MCF 10A (cell line): ENCODE data around the gene AUTS2. TPM values are rescaled to one million over a fixed set of nuclear protein-coding genes. Genes with fewer than 3 reads are reported as not detected.

Experiments
- BruUV-seq: library from RNA; stranded (reverse); fragments of 400-500 nt; replicated peaks from 2 replicates; lab custom pipeline; 2021; lab: Mats Ljungman, UMichigan
- CTCF ChIA-PET: fragments of 300-600 bp; sonication (Branson Sonifier 250); formaldehyde crosslinking; extraction: SDS; loops from one replicate; lab custom pipeline; 2021; ENCODE audit warnings: antibody characterized with exemption, inconsistent platforms; lab: Yijun Ruan, JAX
- POLR2A ChIA-PET: fragments of 300-600, 350-650 bp; sonication (Branson Sonifier 250); formaldehyde crosslinking; extraction: SDS; loops from one replicate; lab custom pipeline; 2020; ENCODE audit warnings: antibody characterized with exemption, inconsistent platforms; lab: Yijun Ruan, JAX
- DNase-seq: peaks from one replicate; pipeline ENCODE4 v3.0.0-alpha.2; 2018; ENCODE audit not compliant: unreplicated experiment
- H3K27ac Mint-ChIP-seq: one replicate; pipeline ENCODE4 v1.8.0; 2022; ENCODE audit warnings: mild to moderate bottlenecking, low read depth, mixed read lengths; ENCODE audit not compliant: unreplicated experiment
- H3K27me3 Mint-ChIP-seq: one replicate; pipeline ENCODE4 v1.8.0; 2022; ENCODE audit warnings: mixed read lengths; ENCODE audit not compliant: insufficient read depth, unreplicated experiment
- H3K36me3 Mint-ChIP-seq: one replicate; pipeline ENCODE4 v1.8.0; 2022; ENCODE audit warnings: mild to moderate bottlenecking, moderate library complexity, mixed read lengths; ENCODE audit not compliant: insufficient read depth, unreplicated experiment
- H3K4me1 Mint-ChIP-seq: one replicate; pipeline ENCODE4 v1.8.0; 2022; ENCODE audit warnings: mixed read lengths; ENCODE audit not compliant: insufficient read depth, unreplicated experiment
- H3K4me3 Mint-ChIP-seq: one replicate; pipeline ENCODE4 v1.8.0; 2022; ENCODE audit warnings: mild to moderate bottlenecking, moderate library complexity, mixed read lengths; ENCODE audit not compliant: unreplicated experiment
- H3K9me3 Mint-ChIP-seq: one replicate; pipeline ENCODE4 v1.8.0; 2022; ENCODE audit warnings: mixed read lengths; ENCODE audit not compliant: unreplicated experiment
- intact Hi-C: fragments of 100-400 bp; cut with micrococcal nuclease; formaldehyde crosslinking; loops from 2 replicates; pipeline ENCODE4 v1.14.1; 2022
- total RNA-seq: library from RNA; stranded (reverse); gene quantifications from 2 replicates; pipeline ENCODE4 v1.2.3, GENCODE V29; 2022
- TF ChIP-seq, protein P1 (sequence below): fragments of 200-600 bp; IDR thresholded peaks from one replicate; pipeline ENCODE4 v1.8.0; 2022; ENCODE audit warnings: antibody characterized with exemption, mild to moderate bottlenecking; ENCODE audit not compliant: unreplicated experiment

Gene AUTS2
- total RNA-seq, 1 experiment from 2014 or later = 1.3 TPM

DNA sequence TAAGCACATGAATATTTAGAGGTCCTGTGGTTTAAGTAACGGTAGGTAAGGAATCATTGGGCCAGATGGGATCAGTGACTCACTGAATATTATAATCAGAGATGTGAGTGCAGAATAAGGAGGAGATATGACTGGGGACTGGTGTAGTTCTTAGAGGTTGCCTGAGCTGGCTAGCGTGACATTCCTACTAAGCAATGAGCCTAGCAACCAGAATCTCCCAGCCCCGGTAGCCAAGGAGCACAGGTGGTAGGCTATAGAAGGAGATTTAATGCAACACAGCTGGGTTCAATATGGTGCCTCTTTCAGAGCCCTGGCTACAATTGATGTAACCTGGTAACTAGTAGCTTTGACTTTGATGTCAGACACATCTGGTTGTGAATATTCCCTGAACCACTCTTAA, 641.6 kb downstream of the AUTS2 start:
- ChIA-PET POLR2A (no interaction called here), CTCF (no interaction called here)
- no TSS peak for BruUV-seq
- Mint-ChIP-seq H3K4me3 (no peak overlapping the region), H3K36me3 (no peaks in the 10 kb centered on the region), H3K4me1 (no peaks in the 10 kb centered on the region), H3K27me3 (no peaks in the 10 kb centered on the region), H3K9me3 (peaks cover 49% of the 10 kb centered on the region), H3K27ac (no peak overlapping the region)
- TF ChIP-seq, protein P1, sequence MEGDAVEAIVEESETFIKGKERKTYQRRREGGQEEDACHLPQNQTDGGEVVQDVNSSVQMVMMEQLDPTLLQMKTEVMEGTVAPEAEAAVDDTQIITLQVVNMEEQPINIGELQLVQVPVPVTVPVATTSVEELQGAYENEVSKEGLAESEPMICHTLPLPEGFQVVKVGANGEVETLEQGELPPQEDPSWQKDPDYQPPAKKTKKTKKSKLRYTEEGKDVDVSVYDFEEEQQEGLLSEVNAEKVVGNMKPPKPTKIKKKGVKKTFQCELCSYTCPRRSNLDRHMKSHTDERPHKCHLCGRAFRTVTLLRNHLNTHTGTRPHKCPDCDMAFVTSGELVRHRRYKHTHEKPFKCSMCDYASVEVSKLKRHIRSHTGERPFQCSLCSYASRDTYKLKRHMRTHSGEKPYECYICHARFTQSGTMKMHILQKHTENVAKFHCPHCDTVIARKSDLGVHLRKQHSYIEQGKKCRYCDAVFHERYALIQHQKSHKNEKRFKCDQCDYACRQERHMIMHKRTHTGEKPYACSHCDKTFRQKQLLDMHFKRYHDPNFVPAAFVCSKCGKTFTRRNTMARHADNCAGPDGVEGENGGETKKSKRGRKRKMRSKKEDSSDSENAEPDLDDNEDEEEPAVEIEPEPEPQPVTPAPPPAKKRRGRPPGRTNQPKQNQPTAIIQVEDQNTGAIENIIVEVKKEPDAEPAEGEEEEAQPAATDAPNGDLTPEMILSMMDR = no peak
- no peak for DNase-seq
- intact Hi-C loops = no loop called here

- H3K27me3 Mint-ChIP-seq = no peaks in the 10 kb centered on the region
- POLR2A ChIA-PET = no interaction called here
- no TSS peak for BruUV-seq
- H3K4me1 Mint-ChIP-seq = no peaks in the 10 kb centered on the region
- no peak for DNase-seq
- H3K36me3 Mint-ChIP-seq = no peaks in the 10 kb centered on the region
- H3K9me3 Mint-ChIP-seq = peaks cover 48% of the 10 kb centered on the region
- H3K4me3 Mint-ChIP-seq = no peak overlapping the region
- CTCF ChIA-PET = interaction anchor here (0.7 kb wide), 1 partner anchor 1920 kb away, joined by 3 read pairs; no protein-coding TSS in a partner anchor
- intact Hi-C loops = no loop called here
- H3K27ac Mint-ChIP-seq = no peak overlapping the region
- TF ChIP-seq, protein P1 = no peak
Measured at GRCh38 chr7:70240873-70241272, 642.6 kb downstream of the AUTS2 start.

- BruUV-seq = no TSS peak
- Mint-ChIP-seq H3K9me3 (peaks cover 48% of the 10 kb centered on the region), H3K4me1 (no peaks in the 10 kb centered on the region), H3K27ac (no peak overlapping the region), H3K36me3 (no peaks in the 10 kb centered on the region), H3K4me3 (no peak overlapping the region), H3K27me3 (no peaks in the 10 kb centered on the region)
- POLR2A ChIA-PET = no interaction called here
- intact Hi-C loops = no loop called here
- CTCF ChIA-PET = interaction anchor here (0.7 kb wide), 1 partner anchor 1920 kb away, joined by 3 read pairs; no protein-coding TSS in a partner anchor
- no peak for DNase-seq
- TF ChIP-seq, protein P1 = no peak
Measured at GRCh38 chr7:70241536-70242175, 643.4 kb downstream of the AUTS2 start.

GRCh38 chr7:70242826-70243225, 644.6 kb downstream of the AUTS2 start:
- peaks cover 53% of the 10 kb centered on the region for H3K9me3 Mint-ChIP-seq
- TF ChIP-seq, protein P1 = no peak
- H3K4me1 Mint-ChIP-seq = no peaks in the 10 kb centered on the region
- BruUV-seq = no TSS peak
- DNase-seq = no peak
- no peak overlapping the region for H3K4me3 Mint-ChIP-seq
- no peak overlapping the region for H3K27ac Mint-ChIP-seq
- no peaks in the 10 kb centered on the region for H3K27me3 Mint-ChIP-seq
- intact Hi-C loops = no loop called here
- ChIA-PET POLR2A (no interaction called here), CTCF (no interaction called here)
- H3K36me3 Mint-ChIP-seq = no peaks in the 10 kb centered on the region
